DLD1 (cell line): ENCODE measurements around the gene ROBO2.

Source experiments
- in situ Hi-C: cut with HindIII; loops from 2 replicates; pipeline ENCODE4 v1.10.0; 2017; ENCODE audit warnings: low sequenced_read_pairs

The ROBO2 gene

GRCh38 chr3:77248420-77248819 is 208.5 kb downstream of the ROBO2 start:
- in situ Hi-C loops, result no loop called here

- in situ Hi-C loops, result no loop called here
Observed at GRCh38 chr3:77251136-77251535, 211.2 kb downstream of the ROBO2 start.

- in situ Hi-C loops, result no loop called here
Observed at GRCh38 chr3:77254967-77255831, 215.3 kb downstream of the ROBO2 start.

DNA sequence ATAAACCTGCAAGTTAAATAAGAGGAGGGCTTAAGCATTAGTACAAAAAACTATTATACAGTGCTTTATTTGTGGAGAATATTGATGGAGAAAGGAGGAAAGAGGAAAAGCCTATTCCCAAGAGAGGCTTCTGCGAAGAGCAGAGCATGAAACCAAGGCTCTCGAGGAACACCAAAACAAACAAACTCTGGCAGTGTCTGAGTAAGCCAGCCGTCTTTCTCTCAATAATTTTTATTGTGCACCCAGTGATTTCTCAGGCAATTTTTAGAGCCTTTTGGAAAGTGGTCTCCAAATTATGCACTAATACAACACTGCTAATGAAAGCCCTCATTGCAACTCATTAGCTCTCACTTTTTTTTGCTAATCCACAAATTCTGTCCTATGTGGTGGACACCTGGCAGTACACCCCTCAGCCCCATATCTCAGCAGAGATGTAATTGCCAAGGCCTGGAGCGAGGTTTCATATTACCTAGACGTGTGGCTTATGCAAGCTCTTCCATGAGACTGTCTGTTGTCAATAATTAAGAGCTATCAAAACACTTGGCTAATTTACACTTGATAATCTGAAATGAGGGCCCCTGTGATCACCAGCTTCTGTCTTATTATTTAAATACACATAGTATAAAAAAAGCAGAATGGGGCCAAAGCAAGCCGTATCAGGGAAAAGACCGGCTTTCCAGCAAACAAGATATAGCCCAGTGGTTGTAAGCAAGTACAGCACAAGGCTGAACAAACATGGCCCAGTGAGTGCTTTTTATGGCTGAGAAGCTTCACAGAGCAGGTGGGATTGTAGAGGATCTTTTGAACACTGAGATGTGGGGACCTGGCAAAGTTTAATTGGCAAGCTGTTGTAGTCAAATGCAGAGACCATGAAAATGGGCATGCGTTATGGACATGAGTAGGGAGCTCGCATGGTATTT is 216.9 kb downstream of the ROBO2 start:
- in situ Hi-C loops, result no loop called here

DNA sequence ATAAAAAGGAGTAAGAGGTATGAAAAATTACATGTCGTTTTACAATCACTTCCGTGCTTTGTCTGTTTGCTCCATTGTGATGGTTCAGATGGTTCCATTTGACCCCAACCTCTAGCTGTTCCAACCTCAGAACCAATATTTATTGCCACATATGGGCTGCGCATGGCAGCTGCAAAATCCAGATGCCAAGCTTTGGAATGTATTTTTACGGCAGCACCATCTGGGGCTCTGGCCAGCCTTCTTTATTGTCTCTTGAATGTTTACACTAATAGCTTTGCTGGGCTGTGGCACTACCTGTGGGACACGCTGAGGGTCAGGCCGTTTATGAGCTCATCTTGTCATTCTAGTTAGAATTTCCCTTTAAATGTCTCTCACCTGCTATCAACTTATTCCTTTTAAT is 219.8 kb downstream of the ROBO2 start:
- in situ Hi-C loops, result no loop called here

- in situ Hi-C loops, result no loop called here
Observed at GRCh38 chr3:77262361-77262760, 222.5 kb downstream of the ROBO2 start.

- in situ Hi-C loops, result no loop called here
Observed at GRCh38 chr3:77267589-77267988, 227.7 kb downstream of the ROBO2 start.

GRCh38 chr3:77271306-77271705 is 231.4 kb downstream of the ROBO2 start:
- in situ Hi-C loops, result no loop called here

DNA sequence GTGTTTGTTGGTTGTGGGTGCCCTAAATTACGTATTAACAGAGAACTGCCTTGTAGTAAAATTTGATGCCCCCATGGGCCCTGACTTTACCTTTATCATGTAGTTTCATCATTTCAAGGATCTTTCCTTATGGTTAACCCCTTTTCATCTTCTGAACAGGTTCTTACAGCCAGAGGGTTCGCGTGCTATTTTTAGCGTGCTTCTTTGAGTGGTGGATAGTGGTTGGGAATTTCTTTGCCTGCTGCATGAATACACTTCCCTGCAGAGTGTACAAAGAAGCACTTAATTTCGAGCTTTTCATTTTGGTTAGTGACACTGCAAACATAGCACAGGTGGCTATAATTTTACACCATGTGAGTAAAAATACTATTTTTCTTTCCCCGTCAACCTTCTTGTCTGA is 231.8 kb downstream of the ROBO2 start:
- in situ Hi-C loops, result no loop called here

DNA sequence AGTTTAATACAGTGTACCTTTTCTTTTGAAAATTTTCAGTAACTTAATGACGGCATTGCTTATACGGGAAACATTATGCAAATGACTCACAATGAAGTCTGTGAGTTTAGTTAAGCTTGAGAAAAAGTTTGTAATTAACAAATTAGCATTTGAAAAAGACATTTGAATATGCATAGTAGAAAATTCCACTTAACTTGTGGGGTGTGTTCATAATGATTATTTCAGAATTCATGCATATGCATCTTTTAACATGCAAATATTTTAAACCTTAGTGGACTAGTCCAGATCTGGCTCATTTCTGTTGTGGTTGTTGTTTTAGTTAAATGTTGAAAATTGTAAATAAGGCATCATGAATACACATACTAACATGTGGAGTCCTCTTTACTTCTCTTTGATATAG is 239.4 kb downstream of the ROBO2 start:
- in situ Hi-C loops, result no loop called here

GRCh38 chr3:77281721-77282120 is 241.8 kb downstream of the ROBO2 start:
- in situ Hi-C loops, result no loop called here

DNA sequence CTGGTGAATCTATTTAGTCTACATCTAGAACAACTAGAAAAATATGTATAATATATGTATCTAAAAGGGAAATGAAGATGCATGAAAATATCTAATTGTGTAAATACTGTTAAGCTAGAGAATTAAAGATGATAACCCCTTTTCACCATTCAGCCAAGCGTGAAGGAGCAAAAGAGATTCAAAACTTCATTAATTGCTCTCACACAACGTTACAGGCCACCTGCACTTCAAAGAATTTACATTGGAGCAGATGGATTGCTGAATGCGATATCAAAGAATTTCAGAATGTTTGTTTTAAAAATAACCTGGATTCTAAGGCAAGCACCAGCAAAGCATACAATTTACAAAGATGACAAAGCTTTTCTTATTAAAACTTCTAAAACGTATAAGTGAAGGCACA is 243.2 kb downstream of the ROBO2 start:
- in situ Hi-C loops, result no loop called here

GRCh38 chr3:77288348-77288747 is 248.4 kb downstream of the ROBO2 start:
- in situ Hi-C loops, result no loop called here

GRCh38 chr3:77296527-77296926 is 256.6 kb downstream of the ROBO2 start:
- in situ Hi-C loops, result no loop called here

GRCh38 chr3:77298417-77298816 is 258.5 kb downstream of the ROBO2 start:
- in situ Hi-C loops, result no loop called here

DNA sequence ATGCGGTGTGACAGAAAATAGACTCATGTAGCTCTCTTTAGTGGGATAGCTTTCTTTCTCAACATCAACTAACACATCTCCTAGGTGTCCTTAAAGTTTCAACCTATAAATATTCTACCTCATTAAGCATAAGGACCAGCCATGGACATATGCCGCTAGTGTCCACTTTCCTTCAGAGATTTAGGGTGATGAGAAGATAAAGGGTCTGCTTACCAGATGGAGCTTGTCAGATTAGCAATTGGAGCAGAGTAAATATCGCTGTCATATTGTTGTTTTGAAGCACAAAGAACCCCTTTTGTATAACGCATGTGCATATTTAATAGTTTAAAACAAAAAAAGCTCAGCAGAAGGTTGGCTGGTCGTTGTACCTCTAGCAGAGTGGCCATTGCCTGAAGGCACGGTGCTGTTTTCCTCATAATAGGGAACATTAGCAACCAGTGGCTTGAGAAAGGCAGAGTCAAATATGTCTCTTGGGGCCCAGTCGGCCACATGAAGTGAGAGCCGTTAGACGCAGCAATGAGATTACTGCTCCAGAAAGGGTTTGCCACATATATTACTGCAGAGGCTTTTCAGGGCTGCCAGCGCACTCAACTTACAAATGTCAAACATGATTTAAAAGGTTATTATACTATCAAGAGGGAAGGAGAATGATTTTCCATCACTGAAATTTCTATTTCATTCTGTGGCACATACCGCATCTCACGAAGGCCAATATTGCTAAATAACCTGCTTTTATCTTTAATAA is 264.2 kb downstream of the ROBO2 start:
- in situ Hi-C loops, result no loop called here

GRCh38 chr3:77304700-77305021 is 264.8 kb downstream of the ROBO2 start:
- in situ Hi-C loops, result no loop called here

- in situ Hi-C loops, result no loop called here
Observed at GRCh38 chr3:77309460-77309859, 269.6 kb downstream of the ROBO2 start.

- in situ Hi-C loops, result no loop called here
Observed at GRCh38 chr3:77313843-77314242, 273.9 kb downstream of the ROBO2 start.

DNA sequence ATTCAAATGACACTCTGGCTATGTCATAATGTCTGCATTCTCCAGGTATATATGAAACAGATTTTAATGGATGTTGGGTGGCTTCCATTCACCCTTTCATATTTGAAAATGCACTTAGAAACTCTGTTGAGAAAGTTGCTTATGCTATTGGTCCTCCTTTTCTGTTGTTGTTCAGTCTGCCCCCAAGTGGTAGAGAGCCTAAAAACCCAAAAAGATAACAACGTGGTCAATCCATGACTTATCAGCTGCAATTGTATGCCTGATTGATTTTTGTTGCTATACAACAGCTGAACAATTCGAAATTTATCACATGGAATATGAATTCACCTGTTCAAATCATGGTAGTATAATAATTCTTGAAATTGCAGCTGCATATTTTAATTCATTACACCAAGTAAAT is 279.8 kb downstream of the ROBO2 start:
- in situ Hi-C loops, result no loop called here

DNA sequence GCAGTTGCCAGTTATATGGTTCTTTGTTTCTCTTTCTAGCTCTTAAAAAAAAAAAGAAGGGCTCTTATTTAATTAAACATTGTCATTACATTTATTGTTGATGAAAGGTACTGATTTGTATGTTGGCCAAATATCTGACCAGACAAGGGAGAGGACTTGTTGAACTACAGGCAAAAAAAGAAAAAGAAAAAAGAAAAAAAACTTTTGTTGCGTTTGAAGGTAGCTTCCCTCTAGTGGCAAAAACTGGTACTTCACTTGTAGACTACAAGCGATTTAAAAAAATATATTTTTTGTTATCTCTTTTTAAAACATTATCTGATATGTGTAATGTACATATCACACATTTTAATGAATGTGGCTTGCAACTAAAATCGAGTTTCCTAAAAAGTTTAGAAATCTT is 280.6 kb downstream of the ROBO2 start:
- in situ Hi-C loops, result no loop called here
